ENCODE data around the gene CACYBP. TPM values are rescaled to one million over a fixed set of nuclear protein-coding genes. Genes with fewer than 3 reads are reported as not detected.
"Not testable (repeated sequence)": the region's sequence is repeated elsewhere in the genome, so short reads cannot be mapped to it uniquely, and the experiment has no call there.

The CACYBP gene
- total and polyA plus RNA-seq, 2 donors from 2014 or later, result 49.7 to 97.4 TPM

GRCh38 chr1:175023043-175023921 lies 23.5 kb downstream of the CACYBP start, which contains the start of gene MRPS14:
MRPS14 (minus strand) TSS chr1:175023425; CDS start chr1:175023408, 17 bp downstream.
- intact Hi-C loops (cut with DNase I), result no loop called here
- FAIRE-seq, result peak; percentile 94
- peak within 1 kb of the TSS; percentile 52 to 64 for H3K27ac ChIP-seq (ENCODE audit: low read depth in 2 of 2, low read length in 2 of 2)

GRCh38 chr1:175023922-175024242 lies 24.1 kb downstream of the CACYBP start:
- H3K27me3 ChIP-seq (ENCODE audit: control insufficient read depth, insufficient read depth, low read length); FAIRE-seq; intact Hi-C loops (cut with DNase I); H3K4me1 ChIP-seq (ENCODE audit: control insufficient read depth in 2 of 3, insufficient read depth in 2 of 3, low read depth in 1 of 3, low read length in 3 of 3); DNase-seq; H3K36me3 ChIP-seq (ENCODE audit: control insufficient read depth in 2 of 3, insufficient read depth in 3 of 3, low read length in 3 of 3); H3K9me3 ChIP-seq (ENCODE audit: control insufficient read depth in 2 of 3, insufficient read depth in 1 of 3, low read length in 3 of 3): not testable (repeated sequence)
- Histone ChIP-seq H3K9ac (ENCODE audit: low read length in 3 of 3) (peak overlapping the region in 2 of 3 donors; percentile 98 to 99), H3K27ac (ENCODE audit: low read depth in 2 of 2, low read length in 2 of 2) (peak overlapping the region in 1 of 2 donors; percentile 51), H3K4me3 (ENCODE audit: low read length in 3 of 3) (peak overlapping the region; percentile 96 to 100 (median 99))

More at GRCh38 chr1:175023043-175023921, 23.5 kb downstream of the CACYBP start, which contains the start of gene MRPS14:
- H3K4me1 ChIP-seq (ENCODE audit: control insufficient read depth in 2 of 3, insufficient read depth in 2 of 3, low read depth in 1 of 3, low read length in 3 of 3), result peaks cover 0 to 4% (median 3%) of the 10 kb centered on the region in 3 donors
- H3K27me3 ChIP-seq (ENCODE audit: control insufficient read depth, insufficient read depth, low read length), result no peaks in the 10 kb centered on the region
- TF ChIP-seq CTCF (IDR thresholded peaks at IDR 0.05; ENCODE audit: borderline replicate concordance, extremely low read depth, insufficient read depth), result no peak
- DNase-seq, result peak; percentile 99
- H3K4me3 ChIP-seq (ENCODE audit: low read length in 3 of 3), result peak within 1 kb of the TSS; percentile 96 to 100 (median 99)
- no peaks in the 10 kb centered on the region for H3K9me3 ChIP-seq (ENCODE audit: control insufficient read depth in 2 of 3, insufficient read depth in 1 of 3, low read length in 3 of 3)
- peaks cover 0 to 2% (median 0%) of the 10 kb centered on the region in 3 donors for H3K36me3 ChIP-seq (ENCODE audit: control insufficient read depth in 2 of 3, insufficient read depth in 3 of 3, low read length in 3 of 3)
- H3K9ac ChIP-seq (ENCODE audit: low read length in 3 of 3), result peak within 1 kb of the TSS; percentile 83 to 99 (median 98)

GRCh38 chr1:175024773-175025172 lies 25.0 kb downstream of the CACYBP start:
- no peak overlapping the region for H3K27ac ChIP-seq (ENCODE audit: low read depth in 2 of 2, low read length in 2 of 2)
- no peak overlapping the region for H3K4me3 ChIP-seq (ENCODE audit: low read length in 3 of 3)
- no peak overlapping the region for H3K9ac ChIP-seq (ENCODE audit: low read length in 3 of 3)
- H3K4me1 ChIP-seq (ENCODE audit: control insufficient read depth in 2 of 3, insufficient read depth in 2 of 3, low read depth in 1 of 3, low read length in 3 of 3), result peaks cover 0 to 5% (median 4%) of the 10 kb centered on the region in 3 donors
- H3K9me3 ChIP-seq (ENCODE audit: control insufficient read depth in 2 of 3, insufficient read depth in 1 of 3, low read length in 3 of 3), result no peaks in the 10 kb centered on the region
- H3K36me3 ChIP-seq (ENCODE audit: control insufficient read depth in 2 of 3, insufficient read depth in 3 of 3, low read length in 3 of 3), result no peaks in the 10 kb centered on the region
- no peak for TF ChIP-seq CTCF (IDR thresholded peaks at IDR 0.05; ENCODE audit: borderline replicate concordance, extremely low read depth, insufficient read depth)
- no peak for FAIRE-seq
- no peak for DNase-seq
- H3K27me3 ChIP-seq (ENCODE audit: control insufficient read depth, insufficient read depth, low read length), result no peaks in the 10 kb centered on the region
- intact Hi-C loops (cut with DNase I), result no loop called here

GRCh38 chr1:175033953-175034352 lies 34.2 kb downstream of the CACYBP start:
- no peaks in the 10 kb centered on the region for H3K36me3 ChIP-seq (ENCODE audit: control insufficient read depth in 2 of 3, insufficient read depth in 3 of 3, low read length in 3 of 3)
- H3K9me3 ChIP-seq (ENCODE audit: control insufficient read depth in 2 of 3, insufficient read depth in 1 of 3, low read length in 3 of 3), result no peaks in the 10 kb centered on the region
- TF ChIP-seq CTCF (IDR thresholded peaks at IDR 0.05; ENCODE audit: borderline replicate concordance, extremely low read depth, insufficient read depth), result no peak
- H3K27me3 ChIP-seq (ENCODE audit: control insufficient read depth, insufficient read depth, low read length), result no peaks in the 10 kb centered on the region
- DNase-seq, result peak in 3 of 5 donors; percentile 66 to 84 (median 73)
- peaks cover 0 to 3% (median 0%) of the 10 kb centered on the region in 3 donors for H3K4me1 ChIP-seq (ENCODE audit: control insufficient read depth in 2 of 3, insufficient read depth in 2 of 3, low read depth in 1 of 3, low read length in 3 of 3)
- intact Hi-C loops (cut with DNase I), result no loop called here
- H3K27ac ChIP-seq (ENCODE audit: low read depth in 2 of 2, low read length in 2 of 2), result no peak overlapping the region
- H3K9ac ChIP-seq (ENCODE audit: low read length in 3 of 3), result no peak overlapping the region
- no peak for FAIRE-seq
- H3K4me3 ChIP-seq (ENCODE audit: low read length in 3 of 3), result no peak overlapping the region
